Mesodermal cell (in vitro differentiated cells): ENCODE measurements around the gene IQCB1.

Experiments used
- H3K27ac ChIP-seq: 2 replicates; pipeline ENCODE4 v1.7.0; 2013; ENCODE audit warnings: mild to moderate bottlenecking, low read depth, low read length, moderate library complexity; ENCODE audit not compliant: severe bottlenecking
- H3K36me3 ChIP-seq: 2 replicates; pipeline ENCODE4 v1.7.1; 2013; ENCODE audit warnings: mild to moderate bottlenecking, low read length, moderate library complexity; ENCODE audit not compliant: control insufficient read depth, insufficient read depth
- H3K4me1 ChIP-seq: one replicate; pipeline ENCODE4 v1.7.1; 2013; ENCODE audit warnings: mild to moderate bottlenecking, low read length; ENCODE audit not compliant: insufficient read depth, control insufficient read depth, poor library complexity, severe bottlenecking
- H3K4me3 ChIP-seq: 2 replicates; pipeline ENCODE4 v1.7.0; 2013; ENCODE audit warnings: low read length, control low read depth, mild to moderate bottlenecking; ENCODE audit not compliant: insufficient read depth, poor library complexity, severe bottlenecking; ENCODE audit errors: extremely low read depth
- H3K9me3 ChIP-seq: 2 replicates; pipeline ENCODE4 v1.7.1; 2013; ENCODE audit warnings: mild to moderate bottlenecking, low read length, moderate library complexity; ENCODE audit not compliant: control insufficient read depth
- WGBS, 2 experiments: methylation state at CpG; one replicate each; pipeline ENCODE4 v1.1.5; 2013; ENCODE audit warnings: missing lambda C conversion rate in 2 of 2; ENCODE audit not compliant: insufficient coverage in 2 of 2; 5-methylcytosine and 5-hydroxymethylcytosine counted together

IQCB1 gene

DNA sequence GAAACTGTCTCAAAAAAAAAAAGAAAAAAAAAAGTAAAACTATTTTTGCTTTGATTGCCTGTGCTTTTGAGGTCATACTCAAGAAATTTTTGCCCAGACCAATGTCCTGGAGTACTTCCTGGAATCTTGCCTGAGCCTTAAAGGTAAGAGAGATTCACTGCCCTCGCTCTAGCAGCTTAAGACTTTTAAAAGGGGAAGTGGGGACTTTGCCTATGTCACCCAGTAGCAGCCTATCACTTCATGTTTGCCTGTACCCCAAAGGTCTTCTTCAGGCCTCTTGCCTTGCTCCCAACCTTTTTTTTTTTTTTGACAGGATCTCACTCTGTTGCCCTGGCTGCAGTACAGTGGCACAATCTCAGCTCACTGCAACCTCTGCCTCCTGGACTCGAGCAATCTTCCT is 66.4 kb downstream of the IQCB1 start:
- Histone ChIP-seq H3K27ac (no peak overlapping the region), H3K4me3 (no peak overlapping the region), H3K9me3 (no peaks in the 10 kb centered on the region), H3K36me3 (peaks cover 41% of the 10 kb centered on the region), H3K4me1 (no peaks in the 10 kb centered on the region)
- WGBS, 2 experiments: 65 to 67% methylated on average over 2 of the region's 2 CpGs

DNA sequence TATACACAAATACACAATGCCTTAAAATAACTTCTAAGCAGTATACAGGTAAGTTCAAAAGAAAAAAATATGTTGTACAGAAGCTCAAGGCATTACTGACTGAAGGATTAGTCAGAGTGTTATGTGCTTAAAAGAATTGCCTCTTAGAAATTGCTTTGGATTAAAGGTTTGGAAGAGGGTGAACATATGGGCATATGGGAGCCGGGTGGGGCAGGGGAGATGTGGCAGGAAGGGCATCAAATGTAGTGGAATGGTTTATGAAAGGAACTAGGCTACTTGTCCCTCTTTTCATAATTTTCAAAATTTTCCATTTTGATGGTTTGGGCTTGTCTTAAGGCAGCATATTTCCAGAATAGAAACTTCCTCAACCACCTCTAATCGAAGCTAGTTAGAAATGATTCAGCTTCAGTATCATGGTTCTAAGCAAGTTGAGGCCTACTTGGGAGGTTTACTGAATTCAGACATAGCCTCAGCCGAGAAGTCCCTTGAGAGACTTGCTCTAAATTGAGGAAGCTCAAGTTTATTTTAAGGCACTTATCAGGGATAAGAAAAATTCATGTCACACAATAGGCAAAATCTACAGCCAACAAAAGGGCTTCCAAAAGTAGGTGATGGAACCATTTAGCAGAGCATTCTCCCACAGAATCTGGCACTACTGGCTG is 75.2 kb downstream of the IQCB1 start:
- Histone ChIP-seq H3K36me3 (no peaks in the 10 kb centered on the region), H3K9me3 (no peaks in the 10 kb centered on the region), H3K4me3 (no peak overlapping the region), H3K4me1 (peaks cover 4% of the 10 kb centered on the region), H3K27ac (no peak overlapping the region)
- WGBS, 2 experiments: 80% methylated on average over 1 of the region's 3 CpGs; no CpG with 5 or more reads in 1 of the 2 experiments

DNA sequence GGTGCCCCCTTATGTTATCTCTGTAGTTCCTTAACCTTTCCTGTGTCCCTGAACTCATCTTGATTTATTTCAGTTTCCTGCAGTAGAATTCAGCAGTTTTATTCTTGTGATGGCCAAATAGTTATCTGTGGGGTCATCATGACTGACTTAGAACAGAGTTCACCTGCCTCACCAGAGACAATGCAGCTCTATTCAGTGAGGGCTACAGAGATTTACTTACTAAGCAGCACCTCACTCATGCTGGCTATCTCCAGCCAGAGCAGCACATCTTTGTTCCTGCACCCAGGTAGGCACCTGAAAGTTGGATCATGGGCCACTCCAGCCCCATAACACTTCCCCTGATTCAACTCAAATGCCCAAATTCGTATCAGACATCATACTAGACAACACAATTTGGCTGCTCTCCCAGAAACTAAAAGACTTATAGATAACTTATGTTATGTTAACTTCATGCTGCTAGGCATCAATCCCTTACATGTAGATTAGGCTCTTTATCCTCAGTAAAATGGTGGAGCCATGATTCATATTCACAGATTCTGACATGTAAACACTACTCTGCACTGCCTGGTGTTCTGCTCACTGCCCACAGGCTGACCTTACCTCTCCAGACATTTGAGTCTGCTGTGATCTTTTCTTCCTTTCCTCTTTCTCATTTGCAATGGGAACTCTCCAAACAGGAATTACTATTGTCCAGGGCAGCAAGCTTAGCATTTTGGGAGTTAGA is 76.0 kb downstream of the IQCB1 start:
- Histone ChIP-seq H3K9me3 (no peaks in the 10 kb centered on the region), H3K36me3 (no peaks in the 10 kb centered on the region), H3K27ac (no peak overlapping the region), H3K4me3 (no peak overlapping the region), H3K4me1 (peaks cover 4% of the 10 kb centered on the region)
- WGBS, 2 experiments: no CpG with 5 or more reads among the region's 1 CpG

DNA sequence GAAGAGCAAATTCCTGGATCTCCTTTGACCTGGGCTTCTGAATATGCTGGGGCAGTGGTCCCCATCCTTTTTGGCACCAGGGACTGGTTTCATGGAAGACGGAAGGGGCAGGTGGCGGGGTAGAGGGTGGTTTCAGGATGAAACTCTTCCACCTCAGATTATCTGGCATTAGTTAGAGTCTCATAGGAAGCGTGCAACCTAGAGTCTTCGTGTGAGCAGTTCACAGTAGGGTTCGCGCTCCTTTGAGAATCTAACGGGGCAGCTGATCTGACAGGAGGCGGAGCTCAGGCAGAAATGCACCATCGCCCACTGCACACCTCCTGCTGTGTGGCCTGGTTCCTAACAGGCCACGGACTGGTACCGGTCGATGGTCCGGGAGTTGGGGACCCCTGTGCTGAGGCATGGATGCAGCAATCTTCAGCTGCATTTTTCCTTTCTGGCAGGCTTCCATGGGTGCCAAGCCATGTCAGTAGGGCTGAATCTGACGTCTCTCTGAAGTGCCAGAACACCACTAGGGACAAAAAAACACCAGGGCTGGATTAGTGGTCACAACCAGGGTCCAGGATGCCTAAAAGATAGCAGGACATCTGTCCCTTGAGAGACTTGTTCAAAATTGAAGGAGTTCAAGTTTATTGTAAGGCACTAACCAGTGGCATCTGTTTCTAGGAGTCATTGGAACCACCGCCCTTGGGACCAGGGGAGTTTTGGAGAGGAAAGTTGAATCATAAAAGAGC is 76.9 kb downstream of the IQCB1 start:
- Histone ChIP-seq H3K4me1 (peaks cover 4% of the 10 kb centered on the region), H3K9me3 (no peaks in the 10 kb centered on the region), H3K4me3 (no peak overlapping the region), H3K36me3 (no peaks in the 10 kb centered on the region), H3K27ac (no peak overlapping the region)
- WGBS, 2 experiments: 86 to 90% methylated on average over 15 of the region's 15 CpGs

DNA sequence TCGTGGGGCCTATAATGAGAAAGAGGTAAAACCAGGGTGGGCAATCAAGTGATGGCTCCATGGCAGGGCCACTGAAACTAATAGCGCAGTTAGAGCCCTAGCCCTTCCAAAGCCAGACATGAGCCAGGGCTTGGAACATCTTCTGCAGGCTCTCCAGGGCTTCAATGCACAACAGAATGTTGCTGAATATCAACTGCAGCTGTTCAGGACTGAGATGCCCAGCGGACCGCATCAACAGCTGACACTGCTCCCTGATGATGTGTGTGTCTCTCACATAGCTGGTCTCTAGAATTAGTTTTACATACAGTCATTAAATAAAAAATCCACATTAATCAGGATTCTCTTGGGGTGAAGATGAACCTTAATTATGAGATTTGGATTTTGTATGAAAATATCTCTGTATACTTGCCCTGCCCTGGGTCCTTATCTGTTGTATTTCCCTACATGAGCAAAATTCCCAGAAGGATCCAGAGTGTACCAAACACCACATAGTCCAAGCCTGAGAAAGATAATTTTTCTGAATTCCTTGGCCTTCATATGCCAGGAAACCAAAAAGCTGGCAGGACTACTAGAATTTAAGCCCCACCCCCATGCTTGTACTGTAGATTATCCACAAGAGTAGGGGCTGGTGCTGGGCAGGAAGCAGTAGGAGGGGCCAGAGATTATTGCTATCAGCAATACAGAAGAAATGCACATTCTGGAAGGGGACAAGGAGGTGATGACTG is 77.6 kb downstream of the IQCB1 start:
- no peaks in the 10 kb centered on the region for H3K9me3 ChIP-seq
- H3K36me3 ChIP-seq: no peaks in the 10 kb centered on the region
- 80 to 100% methylated on average over 1 to 2 of the region's 4 CpGs for WGBS, 2 experiments
- H3K27ac ChIP-seq: no peak overlapping the region
- no peak overlapping the region for H3K4me3 ChIP-seq
- H3K4me1 ChIP-seq: peaks cover 4% of the 10 kb centered on the region

DNA sequence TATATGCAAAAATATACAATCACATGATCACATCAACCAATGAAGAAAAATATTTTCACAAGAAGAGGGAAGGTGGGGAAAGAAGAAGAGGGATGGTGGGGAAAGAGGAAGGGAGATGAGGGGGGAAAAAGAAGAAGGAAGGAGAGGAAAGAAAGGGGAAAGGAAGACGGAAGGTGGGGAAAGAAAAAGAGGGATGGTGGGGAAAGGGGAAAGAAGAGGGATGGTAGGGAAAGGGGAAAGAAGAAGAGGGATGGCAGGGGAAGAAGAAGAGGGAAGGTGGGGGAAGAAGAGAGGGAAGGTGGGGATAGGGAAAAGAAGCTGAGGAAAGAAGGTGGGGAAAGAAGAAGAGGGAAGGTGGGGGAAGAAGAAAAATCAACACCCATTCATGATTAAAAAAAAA is 82.1 kb downstream of the IQCB1 start:
- no peaks in the 10 kb centered on the region for H3K36me3 ChIP-seq
- H3K9me3 ChIP-seq: no peaks in the 10 kb centered on the region
- no peak overlapping the region for H3K4me3 ChIP-seq
- H3K27ac ChIP-seq: no peak overlapping the region
- WGBS, 2 experiments: 35 to 44% methylated on average over 1 of the region's 1 CpG
- H3K4me1 ChIP-seq: peaks cover 4% of the 10 kb centered on the region

DNA sequence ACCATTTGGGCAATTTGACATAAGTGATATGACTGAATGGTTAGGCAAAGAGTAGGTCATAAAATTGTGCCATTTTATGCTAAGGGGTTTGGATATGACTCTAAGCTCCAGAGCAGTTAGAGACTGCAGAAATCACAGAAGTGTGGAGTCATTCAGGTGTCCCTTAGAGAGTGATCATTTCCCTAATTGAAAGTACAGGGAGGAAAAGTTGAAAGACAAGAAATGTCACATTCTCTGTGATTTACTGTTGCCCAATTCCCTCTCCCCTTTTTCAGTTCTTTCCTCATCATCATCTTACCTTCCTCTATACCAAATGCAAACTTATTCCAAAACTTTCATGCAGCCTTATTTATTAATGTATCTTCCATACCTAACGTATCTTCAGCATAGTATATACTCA is 82.6 kb downstream of the IQCB1 start:
- no peaks in the 10 kb centered on the region for H3K9me3 ChIP-seq
- no peaks in the 10 kb centered on the region for H3K36me3 ChIP-seq
- no peak overlapping the region for H3K4me3 ChIP-seq
- no CpG with 5 or more reads among the region's 1 CpG for WGBS, 2 experiments
- no peak overlapping the region for H3K27ac ChIP-seq
- no peaks in the 10 kb centered on the region for H3K4me1 ChIP-seq

DNA sequence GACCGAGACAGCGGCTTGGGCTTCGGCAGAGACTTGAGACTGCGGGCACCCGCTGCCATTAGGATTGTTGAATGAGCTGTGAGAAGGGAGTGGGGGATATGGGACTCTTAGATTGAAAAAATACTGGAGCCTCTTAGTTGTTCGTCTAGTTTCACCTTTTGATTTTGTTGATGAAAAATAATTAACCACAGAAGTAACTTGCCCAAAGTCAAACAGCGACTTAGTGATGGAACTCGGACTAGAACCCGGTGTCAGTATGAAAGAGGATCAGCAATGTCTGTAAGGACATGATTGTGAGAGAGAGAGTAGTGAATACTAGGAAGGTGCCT is 84.8 kb downstream of the IQCB1 start:
- Histone ChIP-seq H3K4me3 (peak overlapping the region; percentile 85), H3K36me3 (no peaks in the 10 kb centered on the region), H3K4me1 (no peaks in the 10 kb centered on the region), H3K9me3 (no peaks in the 10 kb centered on the region), H3K27ac (peak overlapping the region; percentile 98)
- 0% methylated on average over 3 to 4 of the region's 9 CpGs for WGBS, 2 experiments

DNA sequence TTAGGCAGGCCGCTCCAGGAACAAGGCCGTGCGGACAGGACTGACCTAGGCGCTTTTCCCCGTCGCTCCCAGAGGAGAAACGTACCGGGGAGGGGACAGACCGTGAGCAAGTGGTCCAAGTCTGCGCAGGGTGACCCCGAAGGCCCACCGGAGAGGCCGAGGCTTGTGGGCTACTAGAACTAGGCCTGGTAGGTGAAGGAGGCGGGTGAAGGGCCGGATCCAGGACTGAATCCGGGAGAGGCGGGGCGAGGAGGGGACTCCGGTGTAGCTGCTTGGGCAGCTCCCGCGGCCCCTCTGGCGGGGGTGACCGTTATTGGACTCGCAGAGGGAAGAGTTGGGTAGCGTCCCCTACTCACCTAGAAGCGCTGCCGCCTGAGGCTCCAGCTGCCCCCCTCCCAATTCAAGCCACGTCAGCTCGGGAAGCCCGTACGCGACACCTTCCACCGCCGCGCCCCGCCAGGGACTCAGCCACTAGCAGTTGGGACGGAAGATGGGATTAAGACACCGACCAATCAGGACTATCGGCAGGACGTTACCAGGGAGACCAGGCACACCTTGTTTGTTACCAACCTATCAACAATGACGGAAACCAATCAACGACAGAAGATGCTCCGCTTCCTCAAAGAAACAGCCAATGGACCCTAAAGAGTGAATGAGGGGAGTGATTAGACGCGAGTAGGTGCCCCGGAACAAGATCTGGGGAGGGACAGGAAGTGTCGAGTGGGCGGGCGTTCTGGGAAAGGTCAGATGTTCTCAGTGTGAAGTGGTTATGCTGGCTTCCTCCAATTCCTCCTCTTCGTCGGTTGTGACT is 85.4 kb downstream of the IQCB1 start, which contains the start of gene GOLGB1:
TSS of gene GOLGB1 (minus strand) at position 466 of the 811 bp plus-strand sequence. CDS start 18,770 bp downstream, outside the sequence.
- H3K27ac ChIP-seq: peak within 1 kb of the TSS; percentile 98
- peak within 1 kb of the TSS; percentile 85 for H3K4me3 ChIP-seq
- WGBS, 2 experiments: 1% methylated on average over 27 to 30 of the region's 51 CpGs
- peaks cover 3% of the 10 kb centered on the region for H3K36me3 ChIP-seq
- no peaks in the 10 kb centered on the region for H3K9me3 ChIP-seq
- no peaks in the 10 kb centered on the region for H3K4me1 ChIP-seq
